ENCODE results near the gene STAM. TPM values are rescaled to one million over a fixed set of nuclear protein-coding genes. Genes with fewer than 3 reads are reported as not detected.
"Not testable (repeated sequence)": the region's sequence is repeated elsewhere in the genome, so short reads cannot be mapped to it uniquely, and the experiment has no call there.

STAM gene
- total RNA-seq, 2 donors from 2014 or later, result 7.3 to 15.5 TPM

- H3K9me3 ChIP-seq, result no peaks in the 10 kb centered on the region
- ATAC-seq, result no peak
- no peak overlapping the region for H3K27ac ChIP-seq
- WGBS, 2 donors, result 88 to 90% methylated on average over 18 of the region's 18 CpGs
- DNase-seq, result no peak
- no peaks in the 10 kb centered on the region for H3K27me3 ChIP-seq
- H3K36me3 ChIP-seq (replicated peaks in 1 of 2; ENCODE audit: insufficient read depth in 1 of 2, low read depth in 2 of 2), result peaks cover 5 to 21% of the 10 kb centered on the region in 2 donors
- H3K4me3 ChIP-seq, result no peak overlapping the region
- no peak for TF ChIP-seq POLR2A (IDR thresholded peaks at IDR 0.05)
- TF ChIP-seq, protein P1, sequence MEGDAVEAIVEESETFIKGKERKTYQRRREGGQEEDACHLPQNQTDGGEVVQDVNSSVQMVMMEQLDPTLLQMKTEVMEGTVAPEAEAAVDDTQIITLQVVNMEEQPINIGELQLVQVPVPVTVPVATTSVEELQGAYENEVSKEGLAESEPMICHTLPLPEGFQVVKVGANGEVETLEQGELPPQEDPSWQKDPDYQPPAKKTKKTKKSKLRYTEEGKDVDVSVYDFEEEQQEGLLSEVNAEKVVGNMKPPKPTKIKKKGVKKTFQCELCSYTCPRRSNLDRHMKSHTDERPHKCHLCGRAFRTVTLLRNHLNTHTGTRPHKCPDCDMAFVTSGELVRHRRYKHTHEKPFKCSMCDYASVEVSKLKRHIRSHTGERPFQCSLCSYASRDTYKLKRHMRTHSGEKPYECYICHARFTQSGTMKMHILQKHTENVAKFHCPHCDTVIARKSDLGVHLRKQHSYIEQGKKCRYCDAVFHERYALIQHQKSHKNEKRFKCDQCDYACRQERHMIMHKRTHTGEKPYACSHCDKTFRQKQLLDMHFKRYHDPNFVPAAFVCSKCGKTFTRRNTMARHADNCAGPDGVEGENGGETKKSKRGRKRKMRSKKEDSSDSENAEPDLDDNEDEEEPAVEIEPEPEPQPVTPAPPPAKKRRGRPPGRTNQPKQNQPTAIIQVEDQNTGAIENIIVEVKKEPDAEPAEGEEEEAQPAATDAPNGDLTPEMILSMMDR (IDR thresholded peaks at IDR 0.05), result no peak
- intact Hi-C loops (cut with DNase I), result no loop called here
- no peaks in the 10 kb centered on the region for H3K4me1 ChIP-seq
Measured at GRCh38 chr10:17712717-17713471, 68.9 kb downstream of the STAM start.

- peaks cover 5 to 17% of the 10 kb centered on the region in 2 donors for H3K36me3 ChIP-seq (replicated peaks in 1 of 2; ENCODE audit: insufficient read depth in 1 of 2, low read depth in 2 of 2)
- H3K4me3 ChIP-seq, result no peak overlapping the region
- WGBS, 2 donors, result 92 to 96% methylated on average over 10 of the region's 10 CpGs
- no peaks in the 10 kb centered on the region for H3K27me3 ChIP-seq
- ATAC-seq, result no peak
- H3K9me3 ChIP-seq, result no peaks in the 10 kb centered on the region
- intact Hi-C loops (cut with DNase I), result no loop called here
- TF ChIP-seq, protein P1 (IDR thresholded peaks at IDR 0.05), result no peak
- no peak for TF ChIP-seq POLR2A (IDR thresholded peaks at IDR 0.05)
- no peak for DNase-seq
- no peak overlapping the region for H3K27ac ChIP-seq
- no peaks in the 10 kb centered on the region for H3K4me1 ChIP-seq
Measured at GRCh38 chr10:17713758-17714157, 69.8 kb downstream of the STAM start.

GRCh38 chr10:17716161-17716560 lies 72.2 kb downstream of the STAM start:
- ATAC-seq, result no peak
- TF ChIP-seq, protein P1 (IDR thresholded peaks at IDR 0.05), result no peak
- no peak for TF ChIP-seq POLR2A (IDR thresholded peaks at IDR 0.05)
- Histone ChIP-seq H3K4me3 (no peak overlapping the region), H3K9me3 (no peaks in the 10 kb centered on the region), H3K36me3 (replicated peaks in 1 of 2; ENCODE audit: insufficient read depth in 1 of 2, low read depth in 2 of 2) (peaks cover 0 to 12% of the 10 kb centered on the region in 2 donors), H3K27ac (no peak overlapping the region), H3K4me1 (no peaks in the 10 kb centered on the region), H3K27me3 (no peaks in the 10 kb centered on the region)
- no peak for DNase-seq
- intact Hi-C loops (cut with DNase I), result no loop called here
- 71 to 82% methylated on average over 4 of the region's 4 CpGs for WGBS, 2 donors

GRCh38 chr10:17722317-17723014 lies 78.5 kb downstream of the STAM start:
- intact Hi-C loops (cut with DNase I); H3K9me3 ChIP-seq; ATAC-seq: not testable (repeated sequence)

DNA sequence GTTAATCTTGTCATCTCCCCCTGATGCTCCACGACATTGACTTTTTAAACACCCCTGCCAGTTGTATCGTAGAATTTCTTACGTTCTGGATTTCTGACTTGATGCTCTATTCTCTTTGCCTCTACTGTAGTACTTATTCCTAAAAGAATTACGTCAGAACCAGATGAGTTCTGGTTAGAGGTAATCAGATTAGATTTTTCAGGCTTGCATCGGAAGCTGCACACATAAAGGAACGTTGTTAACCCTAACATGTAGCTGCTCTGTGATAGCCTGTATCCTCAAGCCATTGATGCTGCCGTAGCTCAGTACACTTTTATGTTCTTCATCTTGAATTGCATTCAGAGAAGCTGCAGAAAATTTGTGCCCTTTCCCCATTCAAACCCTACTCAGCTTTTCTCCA lies 81.8 kb downstream of the STAM start:
- no peak overlapping the region for H3K27ac ChIP-seq
- no peak overlapping the region for H3K4me3 ChIP-seq
- no peaks in the 10 kb centered on the region for H3K9me3 ChIP-seq
- no peaks in the 10 kb centered on the region for H3K27me3 ChIP-seq
- ATAC-seq (no peak), DNase-seq (no peak)
- WGBS, 2 donors, result 86 to 89% methylated on average over 7 of the region's 7 CpGs
- no peaks in the 10 kb centered on the region for H3K36me3 ChIP-seq (replicated peaks in 1 of 2; ENCODE audit: insufficient read depth in 1 of 2, low read depth in 2 of 2)
- TF ChIP-seq, protein P1 (IDR thresholded peaks at IDR 0.05), result no peak
- TF ChIP-seq POLR2A (IDR thresholded peaks at IDR 0.05), result no peak
- intact Hi-C loops (cut with DNase I), result no loop called here
- H3K4me1 ChIP-seq, result no peaks in the 10 kb centered on the region

More at GRCh38 chr10:17722317-17723014, 78.5 kb downstream of the STAM start:
- H3K27ac ChIP-seq; H3K4me1 ChIP-seq; DNase-seq; H3K36me3 ChIP-seq (replicated peaks in 1 of 2; ENCODE audit: insufficient read depth in 1 of 2, low read depth in 2 of 2); H3K4me3 ChIP-seq; H3K27me3 ChIP-seq: not testable (repeated sequence)
- 89 to 94% methylated on average over 23 to 24 of the region's 25 CpGs for whole genome bisulfite sequencing, 2 donors
